Esophagus squamous epithelium (tissue), 4 donors: ENCODE data around the gene ZNF25.

Experiments used
- POLR2A ChIP-seq, 4 donors: fragments of 450-650 bp; IDR thresholded peaks; one replicate each; pipeline ENCODE4 v1.6.1; 2017; ENCODE audit warnings: antibody characterized with exemption in 4 of 4, mild to moderate bottlenecking in 4 of 4, moderate library complexity in 3 of 4
- TF ChIP-seq, protein P1 (sequence below), 6 experiments: fragments of 450-650 bp in 4 of 6; fragments of 200-600 bp in 2 of 6; sonication (generic) in 2 of 6; IDR thresholded peaks; one replicate each; pipeline ENCODE4 v1.5.1; 2016 to 2019; ENCODE audit warnings: antibody characterized with exemption in 6 of 6, mild to moderate bottlenecking in 4 of 6, moderate library complexity in 4 of 6

DNA sequence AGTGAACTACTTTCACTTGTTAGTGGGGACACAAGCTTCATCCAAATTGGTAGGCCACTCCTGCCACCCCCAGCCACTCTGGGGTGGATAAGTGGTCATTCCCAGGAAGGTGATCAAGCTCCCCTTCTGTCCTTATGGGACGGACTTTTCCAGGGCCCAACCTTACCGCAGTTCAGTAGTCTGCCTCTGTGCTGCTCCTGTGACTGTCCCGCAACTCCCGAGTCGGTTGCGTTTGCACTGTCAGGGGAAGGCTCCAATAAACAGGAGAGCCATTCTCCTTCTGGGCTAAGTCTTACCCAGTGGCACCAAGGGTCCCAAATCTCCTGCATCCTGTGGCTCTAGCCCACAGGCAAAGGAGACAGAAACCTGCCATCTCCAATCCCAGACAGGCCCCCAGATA is 26.6 kb upstream of the ZNF25 start:
- TF ChIP-seq, protein P1, sequence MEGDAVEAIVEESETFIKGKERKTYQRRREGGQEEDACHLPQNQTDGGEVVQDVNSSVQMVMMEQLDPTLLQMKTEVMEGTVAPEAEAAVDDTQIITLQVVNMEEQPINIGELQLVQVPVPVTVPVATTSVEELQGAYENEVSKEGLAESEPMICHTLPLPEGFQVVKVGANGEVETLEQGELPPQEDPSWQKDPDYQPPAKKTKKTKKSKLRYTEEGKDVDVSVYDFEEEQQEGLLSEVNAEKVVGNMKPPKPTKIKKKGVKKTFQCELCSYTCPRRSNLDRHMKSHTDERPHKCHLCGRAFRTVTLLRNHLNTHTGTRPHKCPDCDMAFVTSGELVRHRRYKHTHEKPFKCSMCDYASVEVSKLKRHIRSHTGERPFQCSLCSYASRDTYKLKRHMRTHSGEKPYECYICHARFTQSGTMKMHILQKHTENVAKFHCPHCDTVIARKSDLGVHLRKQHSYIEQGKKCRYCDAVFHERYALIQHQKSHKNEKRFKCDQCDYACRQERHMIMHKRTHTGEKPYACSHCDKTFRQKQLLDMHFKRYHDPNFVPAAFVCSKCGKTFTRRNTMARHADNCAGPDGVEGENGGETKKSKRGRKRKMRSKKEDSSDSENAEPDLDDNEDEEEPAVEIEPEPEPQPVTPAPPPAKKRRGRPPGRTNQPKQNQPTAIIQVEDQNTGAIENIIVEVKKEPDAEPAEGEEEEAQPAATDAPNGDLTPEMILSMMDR (IDR thresholded peaks at IDR 0.05) = no peak
- no peak for TF ChIP-seq POLR2A (IDR thresholded peaks at IDR 0.05)
